Umbilical cord (tissue), 2 donors: Measurements from ENCODE around the gene SOSTDC1. TPM values are rescaled to one million over a fixed set of nuclear protein-coding genes. Genes with fewer than 3 reads are reported as not detected.

Experiments
- DNase-seq: peaks from one replicate; pipeline ENCODE4 v3.0.0-alpha.2; 2015; ENCODE audit warnings: low spot score
- total RNA-seq: library from RNA; depleted of rRNA; stranded (reverse); fragments of >200 nt; gene quantifications from one replicate; pipeline ENCODE4 v1.2.3, GENCODE V29; 2014; ENCODE audit warnings: low replicate concordance; ENCODE audit not compliant: insufficient read depth

SOSTDC1 gene
- total RNA-seq, 1 donor from 2014 or later = 1.9 TPM

- DNase-seq = no peak
Measured at GRCh38 chr7:16419859-16420258, 45.7 kb downstream of the SOSTDC1 start.

GRCh38 chr7:16419126-16419525, 46.4 kb downstream of the SOSTDC1 start:
- no peak for DNase-seq

GRCh38 chr7:16417906-16418305, 47.6 kb downstream of the SOSTDC1 start:
- peak; percentile 12 for DNase-seq

GRCh38 chr7:16416289-16417282, 49.0 kb downstream of the SOSTDC1 start:
- DNase-seq = no peak

- DNase-seq = peak; percentile 8
Measured at GRCh38 chr7:16412274-16413254, 53.0 kb downstream of the SOSTDC1 start.

Other genes with a start within 250 kb of the SOSTDC1 start
- gene CRPPA, start 44.2 kb downstream of the SOSTDC1 start, total RNA-seq = 12.3 TPM
- gene LRRC72, start 61.1 kb upstream of the SOSTDC1 start, total RNA-seq = not detected
- 15.9 TPM for gene ANKMY2, start 180.0 kb upstream of the SOSTDC1 start, total RNA-seq
- 42.4 TPM for gene BZW2, start 180.4 kb upstream of the SOSTDC1 start, total RNA-seq